HG02870 (cell line): ENCODE results near the gene IFNAR2.
A peak's percentile ranks its signal among the peaks of the same experiment; 100 is the strongest.
"Not testable (repeated sequence)": the region's sequence is repeated elsewhere in the genome, so short reads cannot be mapped to it uniquely, and the experiment has no call there.

Source experiments
- ATAC-seq: cut with Tn5 transposase; IDR thresholded peaks from one replicate; pipeline ENCODE4 v1.9.1; 2021; ENCODE audit warnings: mild to moderate bottlenecking, moderate library complexity; ENCODE audit not compliant: unreplicated experiment

IFNAR2 gene

DNA sequence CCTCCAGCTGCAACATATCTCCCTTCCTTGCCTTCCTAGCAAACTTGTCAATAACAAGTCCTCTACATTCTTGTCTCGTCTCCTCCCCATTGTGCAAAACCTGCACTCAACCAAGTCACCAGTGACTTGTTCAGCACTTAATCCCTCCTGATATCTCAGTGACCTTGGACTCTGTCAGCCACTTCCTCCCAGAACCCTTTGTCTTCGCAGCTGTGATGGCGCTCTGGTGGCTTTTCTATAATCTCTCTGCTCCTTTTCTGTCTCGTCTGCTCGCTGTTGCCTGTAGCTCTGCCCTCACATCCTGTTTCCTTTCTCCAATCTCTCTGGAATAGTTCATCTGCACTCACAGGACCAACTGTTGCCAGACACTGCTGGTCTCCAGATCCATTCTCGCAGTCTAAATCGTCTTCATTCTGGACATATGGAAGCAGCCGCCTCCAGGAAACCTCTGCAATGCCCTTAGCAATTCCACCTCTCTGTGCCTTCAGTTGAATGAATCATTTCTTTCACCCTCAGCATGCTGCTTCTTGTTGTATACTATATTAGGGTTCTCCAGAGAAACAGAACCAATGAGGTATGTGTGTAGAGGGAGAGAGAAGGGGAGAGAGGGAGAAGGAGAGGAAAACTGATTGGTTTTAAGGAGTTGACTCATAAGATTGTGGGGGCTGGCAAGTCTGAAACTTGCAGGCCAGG is 17.4 kb upstream of the IFNAR2 start:
- no peak for ATAC-seq

DNA sequence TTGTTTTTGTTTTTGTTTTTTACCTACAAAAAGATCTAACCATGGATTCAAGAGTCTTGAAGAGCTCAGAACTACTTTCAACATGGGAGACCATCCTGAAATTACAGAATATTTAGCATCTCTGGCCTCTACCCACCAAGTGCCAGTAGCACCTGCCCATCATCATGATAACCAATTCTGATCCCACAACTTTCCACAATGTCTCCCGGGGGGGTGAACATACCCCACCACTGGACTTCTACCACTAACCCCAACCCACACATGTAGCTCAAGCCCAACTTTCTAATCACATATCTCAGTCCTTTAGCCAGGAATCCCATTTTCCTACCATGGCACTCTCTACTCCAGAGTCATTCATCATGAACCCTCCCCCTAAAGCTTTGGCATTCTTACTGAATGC is 15.7 kb upstream of the IFNAR2 start:
- no peak for ATAC-seq

DNA sequence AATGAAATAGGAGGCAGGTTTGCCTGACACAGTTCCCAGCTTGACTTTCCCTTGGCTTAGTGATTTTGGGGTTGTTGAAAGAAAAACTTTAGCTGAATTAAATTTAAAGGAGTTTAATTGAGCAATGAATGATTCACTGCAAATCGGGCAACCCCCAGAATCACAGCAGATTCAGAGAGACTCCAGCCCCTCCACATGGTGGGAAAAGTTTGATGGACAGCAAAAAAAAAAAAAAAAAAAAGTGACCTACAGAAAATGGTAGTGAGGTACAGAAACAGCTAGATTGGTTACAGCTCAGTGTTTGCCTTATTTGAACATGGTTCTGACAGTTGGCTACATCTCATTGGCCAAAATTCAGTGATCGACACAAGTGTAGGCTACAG is 12.6 kb upstream of the IFNAR2 start:
- ATAC-seq = no peak

DNA sequence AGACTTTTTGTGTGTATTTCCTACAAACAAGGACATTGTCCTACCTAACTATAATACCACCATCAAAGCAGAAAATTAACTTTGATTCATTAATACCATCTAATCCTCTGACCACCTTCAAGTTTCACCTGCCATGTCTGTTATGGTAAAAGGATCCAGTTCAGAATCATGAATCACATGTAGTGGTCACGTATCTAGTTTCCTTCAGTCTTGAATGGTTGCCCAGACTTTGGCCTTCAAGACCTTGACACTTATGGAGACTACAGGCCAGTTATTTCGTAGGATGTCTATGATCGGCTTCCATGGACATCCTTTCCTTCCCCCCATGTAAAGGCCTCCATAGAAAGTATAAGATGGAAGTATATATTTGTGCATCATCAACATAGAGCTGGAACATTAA is 10.4 kb upstream of the IFNAR2 start:
- no peak for ATAC-seq

DNA sequence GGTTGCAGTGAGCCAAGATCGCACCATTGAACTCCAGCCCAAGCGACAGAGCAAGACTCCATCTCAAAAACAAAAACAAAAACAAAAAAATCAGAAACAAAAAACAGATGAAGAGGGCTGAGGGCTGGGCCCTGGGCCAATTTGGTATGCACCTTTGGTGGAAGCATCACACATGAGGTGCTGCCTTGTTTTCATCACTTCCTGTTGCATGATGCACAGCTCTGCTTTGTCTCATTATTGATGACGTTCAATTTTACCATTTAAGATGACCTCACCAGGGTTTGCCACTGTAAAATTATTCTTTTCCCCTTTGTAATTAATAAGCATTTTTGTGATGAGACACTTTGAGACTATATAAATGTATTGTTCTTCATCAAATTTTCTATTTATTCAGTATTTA is 9.8 kb upstream of the IFNAR2 start:
- no peak for ATAC-seq

DNA sequence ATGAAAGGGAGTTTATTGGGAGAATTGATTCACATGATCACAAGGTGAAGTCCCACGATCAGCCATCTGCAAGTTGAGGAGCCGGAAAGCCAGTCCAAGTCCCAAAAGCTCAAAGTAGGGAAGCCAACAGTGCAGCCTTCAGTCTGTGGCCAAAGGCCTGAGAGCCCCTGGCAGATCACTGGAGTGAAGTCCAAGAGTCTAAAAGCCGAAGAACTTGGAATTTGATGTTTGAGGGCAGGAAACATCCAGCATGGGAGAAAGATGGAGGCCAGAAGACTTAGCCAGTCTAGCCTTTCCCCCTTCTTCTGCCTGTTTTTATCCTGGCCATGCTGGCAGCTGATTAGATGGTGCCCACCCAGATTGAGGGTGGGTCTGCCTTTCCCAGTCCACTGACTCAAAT is 4.4 kb upstream of the IFNAR2 start:
- not testable (repeated sequence) for ATAC-seq

DNA sequence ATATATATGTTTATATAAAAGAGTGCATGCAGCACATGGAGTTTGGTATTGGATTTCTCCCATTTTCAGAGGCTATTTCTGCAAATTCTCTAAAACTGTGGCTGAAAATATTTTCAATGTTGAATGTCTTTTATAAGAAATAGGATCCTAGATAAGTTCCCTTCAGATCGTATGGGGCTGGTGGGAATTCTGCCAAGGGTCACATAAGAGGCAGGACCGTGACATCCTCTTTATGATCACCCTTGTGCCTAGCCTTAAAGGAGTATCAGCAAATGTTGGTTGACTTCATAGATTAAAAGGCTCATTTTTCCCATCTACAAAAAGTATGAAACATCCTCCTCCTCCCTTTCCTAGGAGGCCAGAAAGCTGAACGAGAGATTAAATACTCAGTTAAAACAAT is 1.3 kb upstream of the IFNAR2 start:
- ATAC-seq = no peak

DNA sequence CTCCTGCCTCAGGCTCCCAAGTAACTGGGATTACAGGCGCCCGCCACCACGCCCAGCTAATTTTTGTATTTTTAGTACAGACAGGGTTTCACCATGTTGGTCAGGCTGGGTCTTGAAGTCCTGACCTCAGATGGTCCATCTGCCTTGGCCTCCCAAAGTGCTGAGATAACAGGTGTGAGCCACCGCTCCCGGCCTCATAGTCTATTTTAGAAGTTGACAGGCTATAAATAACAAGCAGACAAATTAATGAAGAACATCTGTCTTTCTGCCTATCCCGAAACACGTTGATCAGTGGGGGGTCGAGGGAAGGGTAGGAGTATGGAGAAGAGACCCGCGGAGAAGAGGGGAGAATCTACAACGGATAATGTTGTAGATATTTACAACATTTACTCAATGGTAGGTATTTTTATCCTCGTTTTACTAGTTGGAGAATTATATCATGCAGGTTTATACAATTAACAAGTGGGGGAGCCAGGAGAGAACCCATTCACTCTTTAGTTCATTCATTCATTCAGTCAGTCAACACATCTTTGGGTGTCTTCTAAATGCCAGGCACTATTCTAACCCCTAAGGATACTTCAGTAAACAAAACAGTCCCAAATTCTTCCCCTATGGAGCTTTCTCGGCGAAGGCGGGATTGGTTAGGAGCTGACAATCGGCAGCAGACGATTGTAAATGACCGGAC is 497 bp upstream of the IFNAR2 start:
- ATAC-seq = no peak

DNA sequence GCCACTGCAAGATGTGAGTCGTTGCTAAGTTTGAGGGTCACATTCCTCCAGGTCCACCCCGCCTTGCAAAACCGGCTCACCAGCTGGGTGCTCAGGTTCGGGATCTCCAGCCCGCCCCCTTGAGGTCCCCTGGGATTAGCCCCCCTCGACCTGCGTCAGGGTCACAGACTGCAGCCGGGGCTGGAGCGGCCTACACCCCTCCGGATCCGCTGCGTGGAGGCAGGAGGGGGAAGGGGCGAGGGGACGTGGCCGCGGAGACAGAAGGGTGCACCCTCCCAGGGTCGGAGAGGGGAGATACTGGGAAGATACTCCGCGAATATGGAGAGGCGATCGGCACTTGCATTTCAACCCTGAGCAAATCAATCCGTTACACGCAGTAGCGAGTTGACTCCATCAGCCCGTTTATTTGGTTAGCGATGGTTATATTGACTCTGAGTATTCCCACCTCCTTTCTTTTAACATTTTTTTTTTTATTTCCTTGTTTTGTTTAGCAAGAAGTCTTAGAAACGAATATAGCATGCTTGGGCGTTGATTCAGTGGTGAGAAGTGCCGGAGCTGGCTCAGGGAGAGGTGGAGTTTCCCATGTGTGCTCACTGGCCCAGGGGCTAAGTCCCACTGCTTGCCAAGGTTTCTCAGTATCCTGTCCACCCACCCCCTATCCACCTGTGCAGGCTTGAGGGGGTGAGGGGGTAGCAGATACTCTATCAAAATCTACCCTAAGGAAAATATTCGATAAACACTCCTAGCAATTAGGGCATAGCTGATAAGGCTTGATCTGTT is 997 bp downstream of the IFNAR2 start:
- peak; percentile 16 for ATAC-seq

DNA sequence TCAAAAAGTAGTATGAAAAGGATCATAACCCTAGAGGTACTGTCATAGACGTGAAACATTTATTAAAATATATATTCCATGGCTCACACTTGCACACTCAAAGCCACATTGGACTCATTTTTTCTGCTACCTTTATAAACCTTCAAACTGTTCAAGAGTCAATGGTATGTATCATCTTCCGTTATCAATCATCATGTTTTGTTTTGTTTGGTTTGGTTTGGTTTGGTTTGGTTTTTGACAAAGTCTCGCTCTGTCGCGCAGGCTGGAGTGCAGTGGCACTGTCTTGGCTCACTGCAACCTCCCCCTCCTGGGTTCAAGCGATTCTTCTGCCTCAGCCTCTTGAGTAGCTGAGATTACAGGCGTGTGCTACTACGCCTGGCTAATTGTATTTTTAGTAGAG is 1.8 kb downstream of the IFNAR2 start:
- ATAC-seq = no peak

DNA sequence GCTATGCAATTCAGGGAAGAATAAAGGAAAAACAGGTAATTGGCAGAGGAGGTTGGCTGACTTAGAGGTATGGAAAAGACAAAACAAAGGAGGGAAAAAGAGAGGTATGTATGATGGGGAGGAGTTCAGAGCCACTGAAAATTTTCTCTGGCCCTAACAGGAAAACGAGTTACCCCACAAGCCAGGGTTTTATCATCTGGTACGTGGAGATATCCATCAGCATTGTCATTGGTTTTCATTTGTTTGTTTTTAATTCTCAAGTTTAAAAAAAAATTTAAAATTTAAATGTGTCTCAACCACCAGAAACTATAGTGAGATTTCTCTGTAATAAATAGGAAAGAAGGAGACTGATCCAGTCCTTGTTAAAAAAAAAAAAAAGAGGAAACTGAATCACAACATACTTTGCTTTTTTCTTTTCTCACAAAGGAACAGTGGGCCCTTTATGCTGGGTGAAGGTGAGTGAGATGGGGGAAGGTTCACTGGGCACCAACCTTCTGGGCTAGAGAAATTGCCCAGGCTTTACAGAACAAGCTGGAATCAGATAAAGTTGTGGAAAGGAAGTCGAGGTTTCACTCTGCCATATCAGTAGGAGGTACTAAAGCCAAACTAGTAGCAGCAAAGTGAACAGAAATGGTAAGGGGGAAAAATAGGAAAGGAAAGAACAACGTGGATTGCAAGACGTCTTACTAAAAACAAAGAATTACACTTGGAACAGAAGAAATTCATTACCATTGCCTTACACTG is 2.7 kb downstream of the IFNAR2 start:
- ATAC-seq = no peak

DNA sequence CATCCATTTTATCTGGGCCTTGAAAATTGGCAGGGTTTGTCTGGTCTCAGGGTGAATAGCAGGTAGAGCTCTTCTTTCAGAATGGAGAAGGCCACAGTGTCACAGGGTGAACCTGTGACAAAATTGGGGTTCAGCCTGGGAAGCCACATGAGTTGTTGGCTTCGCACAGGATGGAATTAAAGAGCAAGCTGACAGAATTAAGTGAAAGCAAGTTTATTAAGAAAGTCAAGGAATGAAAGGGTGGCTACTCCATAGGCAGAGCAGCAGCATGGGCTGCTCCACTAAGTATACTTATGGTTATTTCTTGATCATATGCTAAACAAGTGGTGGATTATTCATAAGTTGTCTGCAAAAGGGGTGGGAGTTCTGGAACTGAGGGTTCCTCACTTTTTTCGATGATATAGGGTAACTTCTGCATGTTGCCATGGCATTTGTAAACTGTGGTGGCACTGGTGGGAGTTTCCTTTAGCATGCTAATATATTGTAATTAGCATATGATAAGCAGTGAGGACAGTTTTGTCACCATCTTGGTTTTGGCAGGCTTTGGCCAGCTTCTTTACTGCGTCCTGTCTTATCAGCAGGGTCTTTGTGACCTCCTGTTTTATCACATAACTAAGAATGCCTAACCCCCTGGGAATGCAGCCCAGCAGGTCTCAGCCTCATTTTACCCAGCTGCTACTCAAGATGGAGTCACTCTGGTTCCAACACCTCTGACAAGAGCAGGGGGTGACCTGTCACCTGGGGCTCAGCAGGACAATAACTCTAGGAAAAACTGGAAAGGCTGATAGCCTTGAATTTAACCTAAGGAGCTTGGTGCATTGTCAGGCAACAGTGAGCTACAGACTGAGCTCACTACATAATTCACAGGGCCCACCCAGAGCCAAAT is 5.1 kb downstream of the IFNAR2 start:
- no peak for ATAC-seq

DNA sequence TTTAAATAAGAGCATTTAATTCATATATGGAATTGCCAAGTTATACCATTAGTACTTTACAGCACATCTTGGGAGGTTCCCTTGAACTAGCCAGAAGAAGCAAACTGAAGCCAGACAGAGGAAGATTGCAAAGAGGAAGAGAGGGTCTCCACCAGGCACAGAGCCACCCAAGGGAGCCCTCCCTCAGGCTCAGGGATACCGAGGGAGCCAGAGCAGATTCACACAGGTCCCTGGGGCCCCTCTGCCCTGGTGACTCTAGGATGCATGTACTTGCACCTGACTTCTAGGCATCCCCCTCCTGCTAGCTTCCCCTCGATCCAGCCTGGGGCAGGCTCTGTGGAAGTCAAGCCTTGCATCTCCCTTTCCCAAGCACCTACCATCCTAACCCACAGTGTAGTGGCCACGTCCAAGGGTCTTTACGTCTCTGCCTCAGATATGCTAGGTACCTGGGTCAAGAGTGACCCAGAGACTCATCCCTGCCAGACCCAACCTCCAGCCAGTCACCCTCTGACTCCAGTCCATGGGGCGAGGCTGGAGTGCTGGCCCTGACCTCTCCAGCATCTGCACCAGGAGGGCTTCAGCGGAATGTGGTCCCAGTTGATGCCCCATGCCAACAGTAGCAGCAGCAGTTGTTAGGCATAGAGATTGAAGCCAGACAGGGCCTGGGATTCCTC is 6.4 kb downstream of the IFNAR2 start:
- no peak for ATAC-seq

DNA sequence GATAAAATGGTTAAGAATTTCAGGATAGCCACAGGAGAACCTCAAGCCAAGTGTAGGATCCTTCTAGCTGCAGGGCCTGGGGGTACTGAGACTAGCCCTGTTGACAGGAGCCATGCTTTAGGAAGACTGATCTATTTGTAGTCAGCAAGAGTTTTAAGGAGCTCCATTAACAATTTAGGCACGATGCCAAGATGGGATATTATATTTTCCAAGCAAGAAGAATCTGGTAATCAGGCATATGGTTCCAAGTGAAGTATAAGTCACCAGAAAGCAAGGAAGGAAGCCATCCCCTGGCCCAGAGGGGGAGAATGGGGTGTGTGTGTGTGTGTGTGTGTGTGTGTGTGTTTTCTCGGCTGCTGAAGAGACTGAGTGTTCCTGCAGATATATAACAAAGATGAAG is 7.0 kb downstream of the IFNAR2 start:
- ATAC-seq = no peak

DNA sequence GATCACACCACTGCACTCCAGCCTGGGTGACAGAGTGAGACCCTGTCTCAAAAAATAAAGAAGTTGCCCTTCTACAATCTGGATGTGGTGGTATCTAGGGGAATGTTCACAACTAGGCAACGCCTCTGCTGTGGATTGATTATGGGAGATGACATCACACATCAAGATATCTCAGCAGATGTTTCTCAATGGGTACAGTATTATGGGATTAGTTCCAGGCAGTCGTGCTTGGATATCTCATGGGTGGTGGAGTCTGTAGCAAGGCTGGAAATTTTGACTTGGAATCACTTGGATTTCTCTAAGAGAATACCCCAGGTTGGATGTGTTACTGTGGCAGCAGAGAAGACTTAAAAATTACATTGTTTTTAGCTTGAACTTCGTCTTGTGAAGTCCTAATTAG is 7.7 kb downstream of the IFNAR2 start:
- ATAC-seq = no peak

DNA sequence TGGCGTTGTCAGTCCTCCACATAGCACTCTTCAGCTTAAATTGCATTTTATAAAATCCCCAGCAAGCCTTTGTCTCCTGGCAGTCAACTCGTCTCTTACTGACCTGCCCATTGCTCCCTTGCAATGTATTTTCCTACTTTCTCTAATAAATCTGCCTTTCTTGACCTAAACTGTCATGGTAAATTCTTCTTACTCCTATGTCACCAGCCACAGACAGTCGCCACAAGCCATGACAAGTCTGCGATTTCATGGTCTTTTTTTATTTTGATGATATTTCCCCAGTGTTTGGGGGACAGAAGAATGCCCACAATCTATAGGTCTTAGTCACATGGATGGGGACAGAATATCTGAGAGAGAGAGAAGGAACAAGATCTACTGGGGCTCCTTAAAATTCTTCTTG is 8.4 kb downstream of the IFNAR2 start:
- peak; percentile 32 for ATAC-seq

DNA sequence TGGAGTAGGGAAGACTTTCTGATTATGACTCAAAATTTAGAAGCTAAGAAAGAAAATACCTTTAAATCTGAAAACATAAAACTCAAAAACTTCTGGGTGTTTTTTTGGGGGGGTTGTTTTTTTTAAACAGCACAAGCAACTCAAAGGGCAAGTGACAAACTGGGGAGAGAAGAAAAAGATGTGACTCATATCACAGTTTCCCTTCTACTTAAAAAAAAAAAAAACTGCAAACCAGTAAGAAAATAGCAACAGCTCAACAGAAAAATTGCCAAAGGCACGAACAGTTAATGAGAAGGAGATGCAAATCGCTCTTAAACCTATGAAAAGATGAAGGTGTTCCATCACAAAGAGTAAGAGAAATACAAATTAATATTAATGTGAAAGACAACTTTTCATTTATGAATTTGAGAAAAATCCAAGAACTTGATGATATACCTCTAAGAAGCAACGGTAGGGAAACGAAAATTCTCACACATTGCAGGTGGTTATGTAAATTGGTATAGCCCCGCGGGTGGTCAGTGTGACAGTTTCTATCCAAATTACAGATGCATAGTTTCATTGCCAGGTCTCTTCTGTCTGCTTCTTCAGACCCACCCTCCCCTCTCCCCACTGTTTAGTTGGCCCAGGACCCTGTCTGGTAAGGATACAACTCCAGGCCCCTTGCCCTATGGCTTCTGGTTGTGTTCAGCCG is 9.0 kb downstream of the IFNAR2 start:
- peak; percentile 69 for ATAC-seq

DNA sequence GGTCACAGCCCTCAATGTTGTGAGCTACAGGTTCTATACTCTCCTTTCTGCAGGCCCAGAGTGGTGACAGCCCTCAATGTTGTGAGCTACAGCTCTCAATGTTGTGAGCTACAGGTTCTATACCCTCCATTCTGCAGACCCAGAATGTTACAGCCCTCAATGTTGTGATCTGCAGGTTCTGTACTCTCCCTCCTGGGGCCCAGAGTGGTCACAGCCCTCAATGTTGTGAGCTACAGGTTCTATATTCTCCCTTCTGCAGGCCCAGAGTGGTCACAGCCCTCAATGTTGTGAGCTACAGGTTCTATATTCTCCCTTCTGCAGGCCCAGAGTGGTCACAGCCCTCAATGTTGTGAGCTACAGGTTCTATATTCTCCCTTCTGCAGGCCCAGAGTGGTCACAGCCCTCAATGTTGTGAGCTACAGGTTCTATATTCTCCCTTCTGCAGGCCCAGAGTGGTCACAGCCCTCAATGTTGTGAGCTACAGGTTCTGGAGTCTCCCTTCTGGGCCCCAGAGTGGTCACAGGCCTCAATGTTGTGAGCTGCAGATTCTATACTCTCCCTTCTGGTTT is 9.9 kb downstream of the IFNAR2 start:
- ATAC-seq = not testable (repeated sequence)

DNA sequence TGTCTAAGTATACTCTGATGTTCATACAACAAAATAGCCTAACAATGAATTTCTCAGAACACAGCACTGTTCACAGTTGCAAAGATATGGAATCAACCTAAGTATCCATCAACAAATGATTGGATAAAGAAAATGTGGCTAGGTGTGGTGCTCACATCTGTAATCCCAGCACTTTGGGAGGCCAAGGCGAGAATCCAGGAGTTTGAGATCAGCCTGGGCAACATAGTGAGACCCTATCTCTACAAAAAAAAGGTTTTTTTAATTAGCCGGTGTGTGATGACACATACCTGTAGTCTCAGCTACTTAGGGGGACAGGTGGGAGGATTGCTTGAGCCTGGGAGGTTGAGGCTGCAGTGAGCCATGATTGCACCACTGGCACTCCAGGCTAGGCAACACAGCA is 10.7 kb downstream of the IFNAR2 start:
- no peak for ATAC-seq
